AG20443 (cell line): ENCODE results near the gene SAP130.
A peak's percentile ranks its signal among the peaks of the same experiment; 100 is the strongest.
"Not testable (repeated sequence)": the region's sequence is repeated elsewhere in the genome, so short reads cannot be mapped to it uniquely, and the experiment has no call there.

Experiments
- DNase-seq: peaks from one replicate; pipeline ENCODE4 v3.0.0; 2012; ENCODE audit warnings: low spot score, mixed read lengths

Gene SAP130

DNA sequence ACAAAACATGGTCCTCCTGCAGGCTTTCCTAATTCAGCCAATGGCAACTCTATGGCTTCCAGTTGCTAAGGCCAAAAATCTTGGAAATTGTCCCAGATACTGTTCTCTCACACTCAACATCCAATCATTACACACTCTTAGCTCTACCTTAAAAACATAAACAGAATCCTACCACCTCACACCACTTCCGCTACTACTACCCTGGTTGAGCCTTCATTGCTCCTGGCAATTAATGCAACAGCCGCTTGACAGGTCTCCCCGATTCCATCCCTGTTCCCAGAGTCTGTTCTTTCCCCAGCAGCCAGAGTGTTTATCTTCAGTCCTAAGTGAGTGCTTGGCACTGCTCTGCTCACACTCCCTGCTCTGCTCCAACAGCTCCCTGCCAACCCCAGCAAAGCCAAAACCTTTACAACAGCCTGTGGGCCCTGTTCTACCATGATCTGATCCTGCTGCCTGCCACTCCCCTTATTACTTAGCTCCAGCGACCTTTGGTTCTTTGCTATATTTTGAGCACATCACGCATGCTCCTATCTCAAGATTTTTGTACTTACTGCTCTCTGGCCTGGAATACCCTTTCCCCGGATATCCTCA lies 74.6 kb downstream of the SAP130 start:
- no peak for DNase-seq

DNA sequence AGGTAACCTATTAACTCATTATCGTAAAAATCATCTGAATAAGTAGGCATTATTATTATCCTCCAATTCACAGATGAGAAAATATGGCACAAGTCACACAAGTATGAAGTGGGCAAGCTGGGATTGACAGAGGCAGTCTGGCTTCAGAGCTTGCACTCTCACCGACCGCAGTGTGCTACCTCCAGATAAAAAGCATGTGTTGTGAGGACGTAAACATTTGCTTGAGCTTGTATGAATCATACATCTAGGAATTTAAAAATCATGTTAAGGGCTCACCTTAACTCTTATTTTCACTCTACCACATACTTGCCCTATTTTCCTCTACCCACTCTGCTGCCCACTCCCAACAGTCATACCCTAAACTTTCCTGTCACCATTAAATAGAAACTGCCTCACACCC lies 76.8 kb downstream of the SAP130 start:
- no peak for DNase-seq

DNA sequence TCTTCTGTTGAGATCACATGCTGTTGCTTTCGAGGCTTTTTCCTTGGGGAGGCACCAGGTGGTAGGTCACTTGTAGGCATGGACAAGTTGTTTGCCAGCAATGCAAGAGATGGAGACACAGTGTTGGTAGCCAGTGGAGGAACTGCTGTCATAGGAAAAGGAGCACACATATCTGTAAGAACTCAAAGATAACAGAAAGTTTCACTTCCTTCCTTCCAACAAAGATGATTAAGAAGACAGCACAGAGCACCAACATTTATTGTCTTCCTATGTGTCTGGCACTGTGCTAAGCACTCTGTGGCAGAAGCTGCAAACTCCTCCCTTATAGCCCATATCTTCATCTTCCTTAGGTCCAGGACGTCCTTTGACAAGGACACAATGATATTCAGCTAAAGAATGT lies 77.6 kb downstream of the SAP130 start:
- DNase-seq = no peak

DNA sequence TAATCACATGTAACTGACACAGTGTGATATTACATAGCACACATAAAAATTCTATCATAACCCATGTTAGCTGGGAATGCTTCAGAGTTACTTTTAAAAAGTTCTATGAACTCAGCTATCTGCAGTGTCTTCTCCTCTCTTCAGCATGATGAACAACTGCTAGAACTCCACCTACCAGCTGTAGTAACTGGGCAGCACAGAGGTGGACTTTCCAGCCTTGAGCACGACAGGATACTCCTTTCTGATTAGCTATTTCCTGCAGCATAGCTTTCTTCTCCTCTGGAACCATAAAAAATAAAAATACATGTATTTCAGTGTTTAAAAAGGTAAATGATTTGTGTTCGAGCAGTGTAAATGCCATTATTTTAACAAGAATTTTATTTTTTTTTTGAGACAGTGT lies 82.6 kb downstream of the SAP130 start:
- no peak for DNase-seq

DNA sequence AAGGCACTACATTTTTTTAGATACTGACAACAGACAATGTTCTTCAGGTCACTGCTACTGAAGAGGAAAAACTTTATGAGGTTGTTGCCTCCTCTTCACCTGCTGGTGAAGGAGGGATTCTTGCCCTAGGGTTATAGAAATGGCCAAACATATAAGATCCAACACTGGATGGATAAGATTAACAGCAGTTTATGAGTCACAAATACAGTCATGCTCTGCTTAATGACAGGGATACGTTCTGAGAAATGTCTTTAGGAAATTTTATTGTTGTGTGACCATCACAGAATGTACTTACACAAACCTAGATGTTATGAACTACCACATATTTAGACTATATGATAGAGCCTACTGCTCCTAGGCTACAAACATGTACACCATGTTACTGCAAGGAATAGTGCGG lies 84.7 kb downstream of the SAP130 start:
- DNase-seq = no peak

DNA sequence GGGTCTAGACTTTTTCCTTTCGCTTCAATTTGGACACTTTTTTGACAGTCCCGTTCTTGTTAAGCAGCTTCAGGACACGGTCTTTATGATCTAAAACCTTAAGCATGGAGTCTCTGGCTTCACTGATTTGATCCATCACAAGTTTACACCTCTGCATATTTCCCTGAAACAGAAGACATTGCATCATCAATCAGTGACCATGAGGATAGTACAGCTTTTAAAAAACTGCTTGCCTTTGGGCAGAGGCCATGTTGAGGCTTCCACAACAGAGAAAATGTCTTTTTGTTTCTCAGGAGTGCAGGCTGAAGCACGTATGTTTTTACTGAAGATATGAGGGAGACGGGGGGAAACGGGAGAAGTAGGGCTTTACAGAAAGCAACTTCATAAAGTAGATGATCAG lies 85.9 kb downstream of the SAP130 start:
- DNase-seq = no peak

DNA sequence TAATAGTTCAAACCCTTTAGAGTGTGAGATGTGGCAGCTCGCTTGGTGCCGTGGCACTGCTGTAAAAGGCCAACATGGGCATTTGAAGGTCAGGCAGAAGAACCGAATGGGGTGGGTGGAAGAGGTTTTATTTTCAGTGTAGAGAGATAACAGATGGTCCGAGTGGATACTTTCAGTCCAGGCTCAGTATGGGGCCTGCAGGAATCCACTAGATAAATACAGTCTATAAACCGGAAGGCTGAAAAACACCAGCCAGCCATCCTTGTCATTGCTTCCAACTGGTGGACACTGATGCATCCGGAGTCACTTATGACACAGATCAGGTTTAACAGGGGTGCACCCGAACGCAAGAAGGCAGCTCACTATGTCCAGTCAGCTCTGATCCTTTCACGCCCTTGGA lies 86.4 kb downstream of the SAP130 start:
- DNase-seq = no peak

DNA sequence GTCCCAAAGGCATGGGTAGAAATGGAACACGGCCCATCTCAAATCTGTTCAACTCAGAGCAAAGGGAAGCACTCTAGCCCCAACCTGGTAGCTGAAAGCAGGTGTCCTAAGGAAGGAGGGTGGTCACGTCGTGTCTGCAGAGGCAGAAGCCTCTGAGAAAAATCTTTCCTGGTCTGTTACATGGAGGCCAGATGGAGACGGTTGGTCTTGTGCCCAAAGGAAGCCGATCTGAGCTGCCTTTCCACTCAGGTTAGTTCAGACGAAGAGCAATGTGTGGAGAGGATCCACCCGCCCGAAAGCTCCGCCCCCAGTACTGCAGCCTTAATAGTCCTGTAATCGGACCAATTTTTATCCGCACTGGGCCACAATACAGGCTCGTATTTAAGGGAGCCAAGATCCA lies 87.2 kb downstream of the SAP130 start:
- DNase-seq = no peak

DNA sequence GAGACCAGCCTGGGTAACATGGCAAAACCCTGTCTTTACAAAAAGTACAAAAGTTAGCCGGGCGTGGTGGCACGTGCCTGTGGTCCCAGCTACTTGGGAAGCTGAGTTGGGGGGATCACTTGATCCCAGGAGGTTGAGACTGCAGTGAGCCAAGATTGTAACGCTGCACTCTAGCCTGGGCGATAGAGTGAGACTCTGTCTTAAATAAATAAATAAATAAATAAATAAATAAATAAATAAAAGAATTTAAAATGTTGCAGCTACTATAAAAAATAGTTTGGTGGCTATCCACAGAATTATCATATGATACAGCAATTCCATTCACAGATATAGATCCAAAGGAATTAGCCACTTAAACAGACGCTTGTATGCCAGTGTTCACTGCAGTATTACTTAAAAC lies 92.5 kb downstream of the SAP130 start:
- DNase-seq = no peak

DNA sequence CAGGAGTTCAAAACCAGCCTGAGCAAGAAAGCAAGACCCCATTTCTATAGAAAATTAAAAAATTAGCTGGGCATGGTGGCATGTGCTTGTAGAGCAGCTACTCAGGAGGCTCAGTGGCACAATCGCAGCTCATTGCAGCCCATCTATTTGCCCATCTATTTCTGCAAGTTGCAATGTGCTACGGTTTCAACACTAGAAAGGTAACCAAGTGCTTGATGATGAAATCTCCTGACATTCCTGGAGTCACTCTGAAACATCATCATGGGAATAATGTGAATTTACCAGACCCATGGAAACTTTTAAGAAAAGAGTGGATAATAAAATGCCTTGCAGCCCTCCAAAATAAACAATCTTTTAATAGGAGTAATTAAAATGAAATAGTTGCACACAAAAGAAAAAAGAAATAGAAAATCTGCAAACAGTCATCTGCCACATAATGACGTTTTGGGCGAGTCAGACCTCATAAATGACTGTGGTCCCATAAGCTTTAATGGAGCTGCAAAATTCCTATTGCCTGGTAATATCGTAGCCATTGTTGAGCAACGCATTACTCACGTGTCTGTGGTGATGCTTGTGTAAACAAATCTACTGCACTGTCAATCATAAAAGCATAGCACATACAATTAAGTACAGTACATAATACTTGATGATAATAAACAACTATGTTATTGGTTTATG lies 95.5 kb downstream of the SAP130 start:
- DNase-seq = peak; percentile 54

DNA sequence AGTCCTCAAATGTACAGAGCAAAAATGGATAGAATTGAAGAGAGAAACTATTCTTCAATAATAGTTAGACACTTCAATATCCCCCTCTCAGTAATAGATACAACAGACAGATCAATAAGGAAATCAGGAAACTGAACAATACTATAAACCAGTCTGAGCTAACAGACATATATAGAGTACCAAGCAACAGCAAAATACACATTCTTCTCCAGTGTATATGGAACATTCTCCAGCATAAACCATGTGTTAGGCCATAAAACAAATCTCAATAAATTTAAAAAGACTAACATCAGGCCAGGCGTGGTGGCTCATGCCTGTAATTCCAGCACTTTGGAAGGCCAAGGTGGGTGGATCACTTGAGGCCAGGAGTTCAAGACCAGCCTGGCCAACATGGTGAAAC lies 98.4 kb downstream of the SAP130 start:
- no peak for DNase-seq

DNA sequence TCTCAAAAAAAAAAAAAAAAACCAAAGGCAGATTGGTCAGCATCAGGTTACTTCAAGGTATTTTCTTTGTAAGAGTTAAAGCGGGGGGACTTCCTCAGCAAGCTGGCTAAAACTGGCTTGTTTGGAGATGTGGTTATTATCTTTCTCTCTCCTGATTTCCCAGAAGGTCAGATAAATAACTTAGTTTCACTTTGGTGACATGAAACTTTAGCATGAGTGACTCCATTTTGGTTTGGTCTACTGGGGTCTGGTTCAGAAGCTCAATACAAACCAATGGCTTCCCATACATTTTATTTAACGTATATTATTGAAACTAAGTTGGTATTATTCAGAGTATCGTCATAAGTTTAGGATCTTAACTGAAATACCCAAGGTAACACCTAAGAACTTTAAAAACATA lies 100.5 kb downstream of the SAP130 start:
- no peak for DNase-seq

DNA sequence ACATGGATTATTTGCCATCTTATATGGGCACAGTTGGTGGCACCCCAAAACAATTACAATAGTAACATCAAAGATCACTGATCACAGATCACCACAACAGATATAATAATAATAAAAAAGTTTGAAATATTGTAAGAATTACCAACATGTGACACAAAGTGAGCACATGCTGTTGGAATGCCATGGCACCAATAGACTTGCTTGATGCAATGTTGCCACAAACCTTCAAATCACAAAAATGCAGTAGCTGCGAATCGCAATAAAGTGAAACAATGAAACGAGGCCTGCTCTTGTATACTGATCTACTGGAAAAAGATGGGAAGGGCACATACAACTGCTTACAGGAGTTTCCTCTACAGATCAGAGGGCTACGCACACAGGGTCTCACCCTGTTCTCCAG lies 109.9 kb downstream of the SAP130 start:
- no peak for DNase-seq

DNA sequence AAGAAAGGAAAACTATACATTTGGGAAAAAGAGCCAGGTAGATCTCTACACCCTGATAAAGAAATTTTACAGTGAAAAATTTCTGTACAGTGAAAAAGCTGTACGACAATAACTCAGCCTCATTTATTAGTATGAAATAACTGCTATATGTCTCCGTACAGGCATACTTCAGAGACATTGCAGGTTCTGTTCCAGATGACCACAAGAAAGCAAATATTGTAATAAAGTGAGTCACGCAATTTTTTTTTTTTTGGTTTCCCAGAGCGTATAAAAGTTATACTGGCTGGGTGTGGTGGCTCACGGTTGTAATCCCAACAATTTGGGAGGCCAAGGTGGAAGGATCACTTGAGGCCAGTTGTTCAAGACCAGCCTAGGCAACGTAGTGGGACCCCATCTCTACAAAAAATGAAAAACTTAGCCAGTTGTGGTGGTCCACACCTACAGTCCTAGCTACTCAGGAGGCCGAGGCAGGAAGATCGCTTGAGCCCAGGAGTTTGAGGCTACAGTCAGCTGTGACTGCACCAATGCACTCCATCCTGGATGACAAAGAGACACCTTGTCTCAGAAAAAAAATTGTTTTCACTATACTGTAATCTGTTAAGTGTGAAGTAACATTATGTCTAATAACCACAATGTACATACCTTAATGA lies 113.9 kb downstream of the SAP130 start:
- no peak for DNase-seq

DNA sequence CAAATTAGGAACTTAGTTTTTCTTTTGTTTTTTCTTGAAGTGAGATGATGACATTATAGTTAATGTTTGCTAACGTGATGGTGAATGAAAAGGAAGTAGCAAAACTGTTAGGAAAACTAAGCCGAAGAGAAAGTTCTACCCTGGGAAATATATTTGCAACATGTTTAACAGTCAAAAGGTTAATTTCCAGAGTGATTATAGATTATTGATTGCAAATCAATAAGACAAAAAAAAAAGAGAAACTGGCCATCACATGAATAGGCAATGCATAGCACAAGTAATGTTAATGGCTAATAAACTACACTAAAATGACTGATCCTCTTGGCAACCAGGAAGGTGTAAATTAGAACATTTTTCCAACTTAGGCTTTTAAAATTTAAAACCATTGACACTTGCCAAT lies 116.1 kb downstream of the SAP130 start:
- no peak for DNase-seq

DNA sequence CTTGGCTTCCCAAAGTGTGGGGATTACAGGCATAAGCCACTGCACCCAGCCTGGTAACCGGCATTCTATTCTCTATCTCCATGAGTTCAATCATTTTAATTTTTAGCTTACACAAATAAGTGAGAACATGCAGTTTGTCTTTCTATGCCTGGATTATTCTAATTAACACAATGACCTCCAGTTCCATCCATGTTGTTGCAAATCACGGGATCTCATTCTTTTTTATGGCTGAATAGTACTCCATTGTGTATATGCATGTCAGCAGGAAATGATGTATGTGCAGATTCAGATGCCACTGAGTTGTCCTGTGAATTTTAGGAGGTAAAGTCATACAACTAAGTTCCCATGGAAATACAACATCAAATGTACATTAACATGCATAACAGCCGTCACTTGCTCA lies 117.4 kb downstream of the SAP130 start:
- DNase-seq = no peak

DNA sequence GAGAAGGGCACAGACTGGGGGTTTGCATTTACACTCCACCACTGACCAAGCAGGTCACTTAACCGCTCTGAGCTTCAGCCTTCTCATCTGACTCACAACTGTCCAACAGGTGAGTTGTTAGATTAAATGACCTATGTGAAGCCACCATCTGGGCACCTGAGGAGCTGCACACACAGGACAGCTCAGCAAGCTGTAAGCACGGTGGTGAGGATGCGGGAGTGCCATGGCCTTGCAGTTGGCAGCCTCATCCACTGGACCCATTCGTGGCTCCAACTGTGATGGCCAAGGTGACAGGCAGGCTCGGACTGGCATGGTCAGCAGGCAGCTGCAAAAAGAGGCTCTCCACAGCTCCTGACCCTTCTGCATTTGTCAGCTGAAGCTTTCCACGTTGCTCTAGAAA lies 118.8 kb downstream of the SAP130 start:
- DNase-seq = no peak

DNA sequence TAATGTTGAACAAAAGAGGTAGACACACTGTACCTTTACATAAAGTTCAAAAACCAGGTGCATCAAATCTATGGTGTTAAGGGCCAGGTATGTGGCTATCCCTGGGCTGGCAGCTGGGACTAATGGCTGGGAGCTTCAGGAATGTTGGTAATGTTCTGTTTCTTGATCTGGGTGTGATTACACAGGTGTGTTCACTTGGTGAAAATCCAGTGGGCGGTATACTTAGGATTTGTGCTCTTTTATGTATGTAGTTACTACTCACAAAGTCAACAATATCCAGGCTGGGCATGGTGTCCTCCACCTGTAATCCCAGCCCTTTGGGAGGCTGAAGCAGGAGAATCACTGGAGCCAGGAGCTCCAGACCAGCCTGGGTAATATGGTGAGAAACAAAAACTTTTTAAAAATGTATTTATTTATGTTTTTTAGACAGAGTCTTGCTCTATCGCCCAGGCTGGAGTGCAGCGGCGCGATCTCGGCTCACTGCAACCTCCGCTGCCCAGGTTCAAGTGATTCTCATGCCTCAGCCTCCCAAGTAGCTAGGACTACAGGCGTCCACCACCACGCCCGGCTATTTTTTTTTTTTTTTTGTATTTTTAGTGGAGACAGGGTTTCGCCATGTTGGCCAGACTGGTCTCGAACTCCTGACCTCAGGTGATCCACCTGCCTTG lies 120.0 kb downstream of the SAP130 start:
- not testable (repeated sequence) for DNase-seq

DNA sequence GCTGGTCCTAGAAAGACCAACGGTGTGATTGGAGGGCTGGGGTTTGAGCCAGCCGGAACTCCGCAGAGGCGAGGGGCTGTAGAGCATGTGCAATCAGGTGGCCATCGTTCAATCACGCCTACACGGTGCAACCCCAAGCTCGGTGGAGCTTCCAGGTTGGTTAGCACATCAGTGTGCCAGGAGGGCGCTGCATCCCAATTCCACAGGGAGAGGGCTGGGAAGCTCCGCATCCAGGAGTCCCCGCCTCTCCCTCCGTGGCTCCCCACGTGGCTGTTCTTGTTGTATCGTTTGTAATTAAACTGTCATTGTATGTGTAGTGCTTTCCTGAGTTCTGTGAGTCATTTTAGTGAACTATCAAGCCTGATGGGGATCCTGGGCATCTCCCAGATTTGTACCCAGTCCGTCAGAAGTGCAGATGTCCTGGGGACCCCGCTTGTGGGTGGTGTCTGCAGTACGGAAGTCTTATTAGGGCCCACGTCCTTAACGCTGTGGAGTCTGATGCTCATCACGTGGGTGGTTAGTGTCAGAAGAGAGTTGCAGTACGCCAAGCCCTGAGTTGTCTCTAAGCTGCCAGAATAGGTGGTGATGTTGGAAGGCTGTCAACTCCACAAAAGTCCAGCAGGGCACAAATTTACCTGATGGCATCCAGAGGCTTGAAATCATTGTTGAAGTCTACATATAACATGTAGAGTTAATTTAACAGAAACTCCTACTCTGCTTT lies 121.5 kb downstream of the SAP130 start:
- DNase-seq = no peak

DNA sequence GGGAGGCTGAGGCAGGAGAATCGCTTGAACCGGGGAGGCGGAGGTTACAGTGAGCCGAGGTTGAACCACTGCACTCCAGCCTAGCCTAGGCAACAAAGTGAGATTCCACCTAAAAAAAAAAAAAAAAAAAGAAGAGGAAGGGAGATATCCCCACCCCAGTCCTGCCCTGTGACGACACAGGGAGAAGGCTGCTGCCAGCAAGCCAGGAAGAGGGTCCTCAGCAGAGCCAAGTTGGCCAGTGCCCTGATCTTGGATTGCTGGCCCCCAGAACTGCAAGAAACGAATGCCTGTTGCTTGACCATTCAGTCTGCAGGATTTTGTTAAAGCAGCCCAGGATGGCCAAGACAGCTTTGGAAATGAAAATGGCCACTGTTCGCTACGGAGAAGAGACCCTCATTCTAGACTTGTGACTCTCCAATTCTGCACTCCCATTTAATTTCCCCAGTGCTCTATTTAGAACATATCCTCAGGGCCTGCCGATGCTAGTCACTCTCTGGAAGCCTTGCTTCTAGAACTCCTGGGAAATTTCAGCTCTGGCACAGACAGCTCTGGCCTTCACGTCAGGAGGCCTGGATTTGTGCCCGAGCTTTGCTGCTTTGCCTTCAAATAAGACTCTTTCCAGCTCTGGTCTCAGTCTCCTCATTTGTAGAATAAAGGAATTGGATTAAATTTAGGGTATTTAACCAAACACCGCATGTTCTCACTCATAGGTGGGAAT lies 126.4 kb downstream of the SAP130 start:
- peak; percentile 34 for DNase-seq

DNA sequence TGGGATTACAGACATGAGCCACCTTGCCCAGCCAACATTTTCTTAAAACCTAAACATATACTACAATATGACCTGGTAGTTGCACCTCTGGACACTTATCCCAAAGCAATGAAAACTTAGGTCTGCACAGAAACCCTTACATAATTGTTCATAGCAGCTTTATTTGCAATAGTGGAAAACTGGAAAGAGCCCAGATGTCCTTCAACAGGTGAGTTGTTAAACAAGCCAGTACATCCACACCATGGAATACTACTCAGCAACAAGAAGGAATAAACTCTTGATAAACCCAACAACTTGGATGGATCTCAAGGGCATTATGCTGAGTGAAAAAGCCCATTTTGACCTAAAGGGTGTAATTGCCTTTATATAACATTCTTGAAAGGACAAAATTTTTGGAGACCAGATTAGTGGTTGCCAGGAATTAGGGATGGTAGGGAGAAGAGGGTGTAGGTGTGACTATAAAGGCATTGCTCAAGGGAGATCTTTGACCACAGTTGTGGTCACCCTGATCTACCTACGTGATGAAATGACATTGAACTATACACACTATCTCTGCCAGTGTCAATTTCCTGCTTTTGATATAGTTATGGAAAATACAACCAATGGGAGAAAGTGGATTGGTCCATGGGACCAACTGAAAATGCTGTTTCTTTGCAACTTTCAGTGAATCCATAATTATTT lies 130.2 kb downstream of the SAP130 start:
- DNase-seq = no peak
